Measurements from ENCODE around the gene DNAJC1. TPM values are rescaled to one million over a fixed set of nuclear protein-coding genes. Genes with fewer than 3 reads are reported as not detected.

Gene DNAJC1
- total and polyA plus RNA-seq, 4 donors: 21.2 to 48.1 (median 32.5) TPM

DNA sequence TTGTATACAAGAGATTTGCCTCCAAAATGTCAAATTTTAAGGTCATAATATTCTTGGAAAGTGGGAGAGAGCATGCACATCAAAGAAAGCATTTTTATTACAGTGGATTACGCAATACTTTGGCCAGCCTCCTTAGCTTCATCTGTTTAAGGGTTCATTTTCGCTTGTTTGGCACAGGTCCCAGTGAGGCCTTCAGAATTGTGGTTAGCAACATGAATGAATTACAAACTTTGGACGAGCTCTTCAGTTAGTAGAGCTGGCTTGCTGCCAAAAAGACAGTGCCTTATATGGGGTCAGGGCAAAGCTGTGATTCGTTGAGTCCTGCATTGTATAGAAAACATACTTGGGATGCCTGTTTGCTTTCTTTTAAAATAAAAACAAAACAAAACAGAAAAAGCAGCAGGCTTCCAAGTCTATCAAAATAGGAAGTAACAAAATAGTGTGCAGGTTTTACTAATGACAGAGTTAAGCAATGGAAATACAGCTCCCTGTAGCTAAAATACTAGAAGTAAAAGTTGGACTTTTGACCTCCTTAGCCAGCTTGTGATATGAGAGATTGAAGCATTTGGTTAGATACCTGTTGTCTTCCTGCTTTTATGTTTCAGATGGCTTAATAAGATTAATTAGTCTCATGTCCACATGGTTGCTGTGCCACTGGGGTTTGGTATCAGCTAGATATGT is 278.7 kb downstream of the DNAJC1 start:
- H3K4me1 ChIP-seq (ENCODE audit: control insufficient read depth in 4 of 4, insufficient read depth in 4 of 4, low read length in 3 of 4): peaks cover 2 to 12% (median 9%) of the 10 kb centered on the region in 4 donors
- no peak overlapping the region for H3K27ac ChIP-seq (ENCODE audit: low read depth in 1 of 2, low read length in 2 of 2)
- 3% methylated on average over 4 of the region's 4 CpGs for WGBS
- no peak overlapping the region for H3K9ac ChIP-seq (ENCODE audit: low read depth in 1 of 2, low read length in 2 of 2)
- no peaks in the 10 kb centered on the region for H3K27me3 ChIP-seq (ENCODE audit: control insufficient read depth in 4 of 4, insufficient read depth in 4 of 4, low read length in 3 of 4)
- H3K9me3 ChIP-seq (ENCODE audit: control insufficient read depth in 4 of 4, low read length in 3 of 4): no peaks in the 10 kb centered on the region
- peak; percentile 68 for DNase-seq (ENCODE audit: low spot score)
- H3K36me3 ChIP-seq (ENCODE audit: control insufficient read depth in 4 of 4, insufficient read depth in 3 of 4, low read depth in 1 of 4, low read length in 3 of 4): peaks cover 0 to 11% (median 5%) of the 10 kb centered on the region in 4 donors
- H3K4me3 ChIP-seq (ENCODE audit: low read depth in 1 of 3, low read length in 3 of 3): no peak overlapping the region
- TF ChIP-seq RXRA (IDR thresholded peaks at IDR 0.05): peak; percentile 58 to 69
- TF ChIP-seq HNF4A (conservative IDR thresholded peaks at IDR 0.05): peak; percentile 55 to 67
- TF ChIP-seq TAF1 (conservative IDR thresholded peaks at IDR 0.05): no peak
- TF ChIP-seq, protein P1, sequence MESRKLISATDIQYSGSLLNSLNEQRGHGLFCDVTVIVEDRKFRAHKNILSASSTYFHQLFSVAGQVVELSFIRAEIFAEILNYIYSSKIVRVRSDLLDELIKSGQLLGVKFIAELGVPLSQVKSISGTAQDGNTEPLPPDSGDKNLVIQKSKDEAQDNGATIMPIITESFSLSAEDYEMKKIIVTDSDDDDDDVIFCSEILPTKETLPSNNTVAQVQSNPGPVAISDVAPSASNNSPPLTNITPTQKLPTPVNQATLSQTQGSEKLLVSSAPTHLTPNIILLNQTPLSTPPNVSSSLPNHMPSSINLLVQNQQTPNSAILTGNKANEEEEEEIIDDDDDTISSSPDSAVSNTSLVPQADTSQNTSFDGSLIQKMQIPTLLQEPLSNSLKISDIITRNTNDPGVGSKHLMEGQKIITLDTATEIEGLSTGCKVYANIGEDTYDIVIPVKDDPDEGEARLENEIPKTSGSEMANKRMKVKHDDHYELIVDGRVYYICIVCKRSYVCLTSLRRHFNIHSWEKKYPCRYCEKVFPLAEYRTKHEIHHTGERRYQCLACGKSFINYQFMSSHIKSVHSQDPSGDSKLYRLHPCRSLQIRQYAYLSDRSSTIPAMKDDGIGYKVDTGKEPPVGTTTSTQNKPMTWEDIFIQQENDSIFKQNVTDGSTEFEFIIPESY (IDR thresholded peaks at IDR 0.05): peak; percentile 56
- TF ChIP-seq SP1 (IDR thresholded peaks at IDR 0.05): peak; percentile 45
- no peak for TF ChIP-seq JUND (IDR thresholded peaks at IDR 0.05)
- no peak for TF ChIP-seq ATF3 (IDR thresholded peaks at IDR 0.05)
- TF ChIP-seq, protein P2, sequence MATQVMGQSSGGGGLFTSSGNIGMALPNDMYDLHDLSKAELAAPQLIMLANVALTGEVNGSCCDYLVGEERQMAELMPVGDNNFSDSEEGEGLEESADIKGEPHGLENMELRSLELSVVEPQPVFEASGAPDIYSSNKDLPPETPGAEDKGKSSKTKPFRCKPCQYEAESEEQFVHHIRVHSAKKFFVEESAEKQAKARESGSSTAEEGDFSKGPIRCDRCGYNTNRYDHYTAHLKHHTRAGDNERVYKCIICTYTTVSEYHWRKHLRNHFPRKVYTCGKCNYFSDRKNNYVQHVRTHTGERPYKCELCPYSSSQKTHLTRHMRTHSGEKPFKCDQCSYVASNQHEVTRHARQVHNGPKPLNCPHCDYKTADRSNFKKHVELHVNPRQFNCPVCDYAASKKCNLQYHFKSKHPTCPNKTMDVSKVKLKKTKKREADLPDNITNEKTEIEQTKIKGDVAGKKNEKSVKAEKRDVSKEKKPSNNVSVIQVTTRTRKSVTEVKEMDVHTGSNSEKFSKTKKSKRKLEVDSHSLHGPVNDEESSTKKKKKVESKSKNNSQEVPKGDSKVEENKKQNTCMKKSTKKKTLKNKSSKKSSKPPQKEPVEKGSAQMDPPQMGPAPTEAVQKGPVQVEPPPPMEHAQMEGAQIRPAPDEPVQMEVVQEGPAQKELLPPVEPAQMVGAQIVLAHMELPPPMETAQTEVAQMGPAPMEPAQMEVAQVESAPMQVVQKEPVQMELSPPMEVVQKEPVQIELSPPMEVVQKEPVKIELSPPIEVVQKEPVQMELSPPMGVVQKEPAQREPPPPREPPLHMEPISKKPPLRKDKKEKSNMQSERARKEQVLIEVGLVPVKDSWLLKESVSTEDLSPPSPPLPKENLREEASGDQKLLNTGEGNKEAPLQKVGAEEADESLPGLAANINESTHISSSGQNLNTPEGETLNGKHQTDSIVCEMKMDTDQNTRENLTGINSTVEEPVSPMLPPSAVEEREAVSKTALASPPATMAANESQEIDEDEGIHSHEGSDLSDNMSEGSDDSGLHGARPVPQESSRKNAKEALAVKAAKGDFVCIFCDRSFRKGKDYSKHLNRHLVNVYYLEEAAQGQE (IDR thresholded peaks at IDR 0.05): no peak
- TF ChIP-seq YY1 (IDR thresholded peaks at IDR 0.05): peak; percentile 36
- TF ChIP-seq CTCF (IDR thresholded peaks at IDR 0.05; ENCODE audit: low read depth, low read length, missing input control): no peak
- peak; percentile 11 for TF ChIP-seq HNF4G (IDR thresholded peaks at IDR 0.05)
- TF ChIP-seq FOXA1 (IDR thresholded peaks at IDR 0.05): no peak
- peak; percentile 54 for TF ChIP-seq RAD21 (IDR thresholded peaks at IDR 0.05)

DNA sequence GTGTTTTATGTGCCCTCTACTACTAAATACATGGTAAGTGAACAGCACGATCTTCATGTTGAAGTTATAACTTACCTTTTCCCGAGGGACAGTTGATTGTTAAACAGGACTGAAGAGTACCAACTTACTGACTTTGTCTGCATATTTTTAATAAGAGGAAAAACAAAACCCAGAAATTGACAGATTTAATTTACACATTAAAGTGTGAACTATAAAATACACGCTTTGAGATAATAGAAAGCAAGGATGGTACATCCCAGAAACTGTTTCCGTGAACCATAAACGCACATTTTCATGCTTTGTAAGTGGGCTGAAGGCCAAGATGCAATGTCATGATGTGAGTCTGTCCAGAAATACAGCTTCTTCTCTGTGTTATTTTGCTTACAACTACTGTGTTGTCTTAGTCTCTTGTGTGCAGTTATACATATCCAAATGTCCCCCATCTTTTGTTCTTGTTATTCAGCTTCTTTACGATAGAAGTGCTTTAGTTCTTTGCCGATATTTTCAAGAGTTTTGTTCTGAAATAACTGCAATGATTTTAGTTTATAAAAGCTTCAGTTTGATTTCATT is 279.4 kb downstream of the DNAJC1 start:
- Histone ChIP-seq H3K27me3 (ENCODE audit: control insufficient read depth in 4 of 4, insufficient read depth in 4 of 4, low read length in 3 of 4) (no peaks in the 10 kb centered on the region), H3K4me3 (ENCODE audit: low read depth in 1 of 3, low read length in 3 of 3) (no peak overlapping the region), H3K9ac (ENCODE audit: low read depth in 1 of 2, low read length in 2 of 2) (no peak overlapping the region), H3K36me3 (ENCODE audit: control insufficient read depth in 4 of 4, insufficient read depth in 3 of 4, low read depth in 1 of 4, low read length in 3 of 4) (peaks cover 0 to 14% (median 4%) of the 10 kb centered on the region in 4 donors), H3K4me1 (ENCODE audit: control insufficient read depth in 4 of 4, insufficient read depth in 4 of 4, low read length in 3 of 4) (peaks cover 2 to 12% (median 9%) of the 10 kb centered on the region in 4 donors), H3K9me3 (ENCODE audit: control insufficient read depth in 4 of 4, low read length in 3 of 4) (no peaks in the 10 kb centered on the region), H3K27ac (ENCODE audit: low read depth in 1 of 2, low read length in 2 of 2) (no peak overlapping the region)
- DNase-seq (ENCODE audit: low spot score): no peak
- 81% methylated on average over 7 of the region's 7 CpGs for WGBS
- TF ChIP-seq TAF1 (conservative IDR thresholded peaks at IDR 0.05): no peak
- no peak for TF ChIP-seq RXRA (IDR thresholded peaks at IDR 0.05)
- TF ChIP-seq JUND (IDR thresholded peaks at IDR 0.05): no peak
- no peak for TF ChIP-seq YY1 (IDR thresholded peaks at IDR 0.05)

All from liver (tissue), 9 donors.